Vagina (tissue), 2 donors: ENCODE results near the gene PARP9.

ENCODE experiments used
- POLR2A ChIP-seq, 2 donors: fragments of 450-650 bp; IDR thresholded peaks; one replicate each; pipeline ENCODE4 v1.6.1; 2017; ENCODE audit warnings: antibody characterized with exemption in 2 of 2, mild to moderate bottlenecking in 2 of 2, moderate library complexity in 2 of 2
- POLR2AphosphoS5 ChIP-seq, 2 donors: sonication (generic); formaldehyde crosslinking; IDR thresholded peaks; one replicate each; pipeline ENCODE4 v1.9.0; 2017; ENCODE audit warnings: antibody characterized with exemption in 2 of 2, mild to moderate bottlenecking in 2 of 2, low read depth in 1 of 2; ENCODE audit not compliant: insufficient read depth in 1 of 2
- TF ChIP-seq, protein P1 (sequence below), 3 experiments: fragments of 450-650 bp in 2 of 3; fragments of 200-600 bp in 1 of 3; sonication (generic) in 1 of 3; IDR thresholded peaks; one replicate each; pipeline ENCODE4 v1.5.1; 2017 to 2019; ENCODE audit warnings: antibody characterized with exemption in 3 of 3, mild to moderate bottlenecking in 2 of 3, moderate library complexity in 2 of 3

DNA sequence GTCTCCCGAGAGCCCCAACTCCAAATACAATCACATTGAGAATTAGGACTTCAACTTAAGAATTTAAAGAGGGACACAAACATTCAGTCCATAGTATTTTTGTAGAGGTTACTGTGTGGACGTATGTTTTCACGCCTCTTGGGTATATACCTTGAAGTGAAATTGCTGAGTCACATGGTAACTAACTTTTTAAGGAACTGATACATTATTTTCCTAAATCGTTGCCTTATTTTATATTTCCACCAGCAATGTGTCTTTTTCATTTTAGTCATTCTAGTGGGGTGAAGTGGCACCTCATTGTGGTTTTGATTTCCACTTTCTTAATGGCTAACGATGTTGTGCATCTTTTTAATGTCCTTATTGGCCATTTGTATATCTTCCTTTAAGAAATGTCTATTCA lies 25.2 kb upstream of the PARP9 start:
- TF ChIP-seq, protein P1, sequence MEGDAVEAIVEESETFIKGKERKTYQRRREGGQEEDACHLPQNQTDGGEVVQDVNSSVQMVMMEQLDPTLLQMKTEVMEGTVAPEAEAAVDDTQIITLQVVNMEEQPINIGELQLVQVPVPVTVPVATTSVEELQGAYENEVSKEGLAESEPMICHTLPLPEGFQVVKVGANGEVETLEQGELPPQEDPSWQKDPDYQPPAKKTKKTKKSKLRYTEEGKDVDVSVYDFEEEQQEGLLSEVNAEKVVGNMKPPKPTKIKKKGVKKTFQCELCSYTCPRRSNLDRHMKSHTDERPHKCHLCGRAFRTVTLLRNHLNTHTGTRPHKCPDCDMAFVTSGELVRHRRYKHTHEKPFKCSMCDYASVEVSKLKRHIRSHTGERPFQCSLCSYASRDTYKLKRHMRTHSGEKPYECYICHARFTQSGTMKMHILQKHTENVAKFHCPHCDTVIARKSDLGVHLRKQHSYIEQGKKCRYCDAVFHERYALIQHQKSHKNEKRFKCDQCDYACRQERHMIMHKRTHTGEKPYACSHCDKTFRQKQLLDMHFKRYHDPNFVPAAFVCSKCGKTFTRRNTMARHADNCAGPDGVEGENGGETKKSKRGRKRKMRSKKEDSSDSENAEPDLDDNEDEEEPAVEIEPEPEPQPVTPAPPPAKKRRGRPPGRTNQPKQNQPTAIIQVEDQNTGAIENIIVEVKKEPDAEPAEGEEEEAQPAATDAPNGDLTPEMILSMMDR (IDR thresholded peaks at IDR 0.05), result no peak
- TF ChIP-seq POLR2AphosphoS5 (IDR thresholded peaks at IDR 0.05; ENCODE audit: insufficient read depth in 1 of 2, low read depth in 1 of 2) (no peak), POLR2A (IDR thresholded peaks at IDR 0.05) (no peak)
